HG03354 (cell line): ENCODE data around the gene MAP2K7.
"Not testable (repeated sequence)": the region's sequence is repeated elsewhere in the genome, so short reads cannot be mapped to it uniquely, and the experiment has no call there.

Source experiments
- ATAC-seq: cut with Tn5 transposase; IDR thresholded peaks from one replicate; pipeline ENCODE4 v1.9.1; 2021; ENCODE audit warnings: mild to moderate bottlenecking; ENCODE audit not compliant: unreplicated experiment, poor library complexity, severe bottlenecking

Gene MAP2K7

GRCh38 chr19:7917267-7918061, 13.8 kb downstream of the MAP2K7 start:
- no peak for ATAC-seq

GRCh38 chr19:7918062-7918614, 14.5 kb downstream of the MAP2K7 start:
- ATAC-seq = not testable (repeated sequence)

GRCh38 chr19:7918615-7919421, 15.1 kb downstream of the MAP2K7 start:
- ATAC-seq = no peak

- peak; percentile 68 for ATAC-seq
Measured at GRCh38 chr19:7919610-7920518, 16.2 kb downstream of the MAP2K7 start, which contains the start of gene SNAPC2. Gene SNAPC2 (plus strand): TSS chr19:7920338. CDS start chr19:7920367, 29 bp downstream.

- ATAC-seq = peak; percentile 39
Measured at GRCh38 chr19:7920519-7921301, 17.0 kb downstream of the MAP2K7 start.

GRCh38 chr19:7921302-7921966, 17.8 kb downstream of the MAP2K7 start:
- ATAC-seq = no peak

- ATAC-seq = no peak
Measured at GRCh38 chr19:7921967-7922835, 18.5 kb downstream of the MAP2K7 start.

- ATAC-seq = no peak
Measured at GRCh38 chr19:7922836-7923195, 19.1 kb downstream of the MAP2K7 start.

- no peak for ATAC-seq
Measured at GRCh38 chr19:7923295-7924191, 19.9 kb downstream of the MAP2K7 start.

GRCh38 chr19:7924241-7924640, 20.6 kb downstream of the MAP2K7 start:
- no peak for ATAC-seq

- no peak for ATAC-seq
Measured at GRCh38 chr19:7924651-7925170, 21.0 kb downstream of the MAP2K7 start.

- ATAC-seq = peak; percentile 33
Measured at GRCh38 chr19:7925171-7925851, 21.6 kb downstream of the MAP2K7 start.

GRCh38 chr19:7926021-7926726, 22.5 kb downstream of the MAP2K7 start, which contains the start of gene CTXN1:
Gene CTXN1 (minus strand): TSS chr19:7926135. CDS start chr19:7925538, 597 bp downstream.
- peak; percentile 35 for ATAC-seq

- no peak for ATAC-seq
Measured at GRCh38 chr19:7926727-7927604, 23.3 kb downstream of the MAP2K7 start.
